Heart left ventricle (tissue), 16 donors: ENCODE data around the gene C19orf12. TPM values are rescaled to one million over a fixed set of nuclear protein-coding genes. Genes with fewer than 3 reads are reported as not detected.

Experiments
- ATAC-seq, 4 donors: fragments of 200-7000 bp; cut with Tn5 transposase; one replicate each; pipeline ENCODE4 v1.9.1; 2020 to 2022; ENCODE audit warnings: moderate library complexity in 4 of 4, mild to moderate bottlenecking in 3 of 4, moderate number of reproducible peaks in 1 of 4
- DNase-seq, 5 donors: peaks; one replicate each; pipeline ENCODE4 v3.0.0-alpha.2; 2020
- H3K27ac ChIP-seq, 12 donors: fragments of 200-600 bp; sonication (generic) in 4 of 12; one replicate each; pipeline versions ENCODE4 v1.5.0 to v1.8.0; 2016 to 2022; ENCODE audit warnings: mild to moderate bottlenecking in 2 of 12
- H3K27me3 ChIP-seq, 9 donors: fragments of 200-600 bp; sonication (generic) in 2 of 9; one replicate each; pipeline versions ENCODE4 v1.5.1 to v1.8.0; 2016 to 2022; ENCODE audit warnings: mild to moderate bottlenecking in 3 of 9
- H3K36me3 ChIP-seq, 9 donors: fragments of 200-600 bp; sonication (generic) in 2 of 9; one replicate each; pipeline versions ENCODE4 v1.5.0 to v1.8.0; 2018 to 2022; ENCODE audit warnings: mild to moderate bottlenecking in 2 of 9
- H3K4me1 ChIP-seq, 12 donors: fragments of 200-600 bp; sonication (generic) in 4 of 12; one replicate each; pipeline versions ENCODE4 v1.5.0 to v1.8.0; 2016 to 2022; ENCODE audit warnings: mild to moderate bottlenecking in 3 of 12
- H3K4me3 ChIP-seq, 12 donors: fragments of 200-600 bp; sonication (generic) in 4 of 12; one replicate each; pipeline versions ENCODE4 v1.5.0 to v1.8.0; 2017 to 2022; ENCODE audit warnings: mild to moderate bottlenecking in 9 of 12, moderate library complexity in 4 of 12
- H3K9me3 ChIP-seq, 12 donors: fragments of 200-600 bp; sonication (generic) in 4 of 12; one replicate each; pipeline versions ENCODE4 v1.5.0 to v1.8.0; 2016 to 2022; ENCODE audit warnings: mild to moderate bottlenecking in 1 of 12
- CTCF ChIP-seq, 12 donors: fragments of 200-600 bp; sonication (generic) in 4 of 12; IDR thresholded peaks; one replicate each; pipeline versions ENCODE4 v1.5.0 to v1.8.0; 2018 to 2022; ENCODE audit warnings: antibody characterized with exemption in 12 of 12, mild to moderate bottlenecking in 5 of 12
- POLR2A ChIP-seq, 2 donors: fragments of 450-650 bp; IDR thresholded peaks; one replicate each; pipeline ENCODE4 v1.6.1; 2017; ENCODE audit warnings: antibody characterized with exemption in 2 of 2, mild to moderate bottlenecking in 2 of 2, moderate library complexity in 2 of 2
- WGBS, 4 donors: extraction: QIAGEN DNeasy Blood & Tissue Kit in 2 of 4; methylation state at CpG; one replicate each; pipeline versions ENCODE4 v1.1.5 to v1.1.7; 2013 to 2018; 5-methylcytosine and 5-hydroxymethylcytosine counted together
- intact Hi-C, 10 donors: fragments of 100-400 bp; cut with DNase I; formaldehyde crosslinking; loops; one replicate each; pipeline versions ENCODE4 v1.11.1 to v1.14.2; 2022
- polyA plus RNA-seq, 2 donors: library from polyadenylated mRNA; stranded (reverse); fragments of 200-250 nt; gene quantifications; one replicate each; pipeline ENCODE4 v1.2.3, GENCODE V29; 2013
- total RNA-seq, 9 donors: library from RNA; depleted of rRNA in 2 of 9; stranded (reverse); fragments of >200 nt in 2 of 9; fragmentation: NEBNext Ultra II Directional in 3 of 9; extraction: Animal tissue kit (Norgen Biotek cat#: 25700) in 3 of 9; gene quantifications; one replicate each; pipeline versions ENCODE4 v1.1.0 to v1.2.4, GENCODE V29; 2016 to 2023
- donor health status: ischemic (EF 13 %, LVEDD 7.1; RV severe dilation, severe dysfunction).
- donor health status: healthy with polysubstance abuse.
- donor health status: DM: no; HTN: yes; CAD: no.
- donor health status: DM: no; HTN: no; CAD: no.
- donor health status: ischemic (EF 25% LVEDD 6.9; RV normal size, moderate dysfunction).
- donor health status: ischemic (EF 25% LVEDD 5.7; RV mildly dilated, moderate dysfunction).
- donor health status: healthy.
- donor health status: DM: yes; HTN: yes; CAD: no.
- donor health status: ischemic (EF 35%, LVEDD 5.7; RV mildly dilated, moderate dysfunction).
- donor health status: nonischemic (EF 11% LVEDD 7.7; RV severe dilation, severe dysfunction).
- donor health status: DM: yes; HTN: yes; CAD: no.
- donor health status: PGD.
- donor health status: ischemic (EF 29% LVEDD 5.4; RV normal size, mild dysfunction).
- donor health status: nonischemic (EF 23%, LVEDD 6.1; RV moderate dilation, normal function).

Gene C19orf12
- total and polyA plus RNA-seq, 11 donors: 34.0 to 80.3 (median 47.1) TPM

DNA sequence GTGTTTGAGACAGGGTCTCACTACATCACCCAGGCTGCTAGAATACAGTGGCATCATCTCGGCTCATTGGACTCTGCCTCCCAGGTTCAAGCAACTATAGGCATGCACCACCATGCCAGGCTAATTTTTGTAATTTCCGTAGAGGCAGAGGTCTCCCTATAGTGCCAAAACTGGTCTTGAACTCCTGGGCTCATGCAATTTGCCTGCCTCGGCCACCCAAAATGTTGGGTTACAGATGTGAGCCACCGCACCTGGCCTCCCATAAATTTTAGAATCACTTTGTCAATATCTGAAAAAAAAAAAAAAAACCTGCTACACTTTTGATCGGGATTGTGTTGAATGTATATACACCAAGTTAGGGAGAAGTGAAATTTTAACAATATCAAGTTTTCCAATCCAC, 61.7 kb downstream of the C19orf12 start:
- intact Hi-C loops: no loop called here
- 87 to 93% (median 89%) methylated on average over 5 of the region's 5 CpGs for WGBS, 4 donors
- Histone ChIP-seq H3K36me3 (no peaks in the 10 kb centered on the region), H3K9me3 (peaks cover 0 to 8% (median 0%) of the 10 kb centered on the region in 12 donors), H3K4me1 (no peaks in the 10 kb centered on the region), H3K4me3 (no peak overlapping the region), H3K27ac (no peak overlapping the region), H3K27me3 (no peaks in the 10 kb centered on the region)
- DNase-seq (no peak), ATAC-seq (no peak)
- TF ChIP-seq CTCF (IDR thresholded peaks at IDR 0.05) (no peak), POLR2A (IDR thresholded peaks at IDR 0.05) (no peak)

DNA sequence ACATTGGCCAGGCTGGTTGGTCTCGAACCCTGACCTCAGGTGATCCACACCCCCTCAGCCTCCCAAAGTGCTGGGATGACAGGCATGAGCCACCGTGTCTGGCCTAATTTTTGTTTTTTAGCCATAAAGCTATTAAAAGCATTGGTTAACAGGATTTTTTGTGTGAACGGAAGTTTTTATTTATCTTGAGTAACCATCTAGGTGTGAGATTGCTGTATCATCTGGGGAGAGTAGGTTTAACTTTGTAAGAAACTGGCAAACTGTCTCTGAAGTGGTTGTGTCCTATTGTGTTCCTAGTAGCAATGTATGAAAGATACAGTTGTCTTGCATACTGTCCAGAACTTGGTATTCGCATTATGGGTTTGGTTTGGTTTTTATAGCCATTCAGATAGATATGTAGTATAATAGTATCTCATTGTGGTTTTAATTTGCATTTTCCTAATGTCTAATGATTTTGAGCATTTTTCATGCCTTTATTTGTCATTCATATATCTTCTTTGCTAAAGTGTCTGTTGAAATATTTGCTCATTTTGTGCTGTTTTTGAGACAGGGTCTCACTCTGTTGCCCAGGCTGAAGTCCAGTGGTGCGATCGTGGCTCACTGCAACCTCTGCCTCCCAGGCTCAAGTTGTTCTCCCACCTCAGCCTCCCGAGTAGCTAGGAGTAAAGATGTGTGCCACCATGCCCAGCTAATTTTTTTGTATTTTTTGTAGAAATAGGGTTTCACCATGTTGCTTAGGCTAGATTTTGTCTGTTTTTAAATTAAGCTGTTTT, 63.3 kb downstream of the C19orf12 start:
- H3K9me3 ChIP-seq: peaks cover 0 to 8% (median 0%) of the 10 kb centered on the region in 12 donors
- TF ChIP-seq CTCF (IDR thresholded peaks at IDR 0.05) (no peak), POLR2A (IDR thresholded peaks at IDR 0.05) (no peak)
- 85 to 89% (median 88%) methylated on average over 7 of the region's 7 CpGs for WGBS, 4 donors
- H3K27me3 ChIP-seq: no peaks in the 10 kb centered on the region
- no peak overlapping the region for H3K4me3 ChIP-seq
- H3K27ac ChIP-seq: no peak overlapping the region
- ATAC-seq: no peak
- DNase-seq: no peak
- H3K36me3 ChIP-seq: no peaks in the 10 kb centered on the region
- H3K4me1 ChIP-seq: no peaks in the 10 kb centered on the region
- intact Hi-C loops: no loop called here

- ATAC-seq: no peak
- intact Hi-C loops: no loop called here
- no peak for DNase-seq
Measured at GRCh38 chr19:29650772-29651387, 64.2 kb downstream of the C19orf12 start.

More at GRCh38 chr19:29650772-29651387, 64.2 kb downstream of the C19orf12 start:
- Histone ChIP-seq H3K27me3 (no peaks in the 10 kb centered on the region), H3K27ac (no peak overlapping the region), H3K9me3 (peaks cover 0 to 8% (median 0%) of the 10 kb centered on the region in 12 donors), H3K36me3 (no peaks in the 10 kb centered on the region), H3K4me1 (peaks cover 0 to 7% (median 6%) of the 10 kb centered on the region in 12 donors), H3K4me3 (no peak overlapping the region)
- WGBS, 4 donors: 55 to 74% (median 72%) methylated on average over 7 of the region's 7 CpGs
- no peak for TF ChIP-seq POLR2A (IDR thresholded peaks at IDR 0.05)
- no peak for TF ChIP-seq CTCF (IDR thresholded peaks at IDR 0.05)

Other genes starting within 250 kb of the C19orf12 start
- gene VSTM2B, start 189.3 kb downstream of the C19orf12 start, total RNA-seq: not detected
- not detected for gene VSTM2B, start 189.3 kb downstream of the C19orf12 start, polyA plus RNA-seq
- 10 to 100 TPM; 41.2 to 69.3 (median 51.1) TPM for gene POP4, start 109.0 kb downstream of the C19orf12 start, total RNA-seq
- gene POP4, start 109.0 kb downstream of the C19orf12 start, polyA plus RNA-seq: 100 to 1,000 TPM in 1 of 2 donors, 10 to 100 TPM in 1; 55.1 to 157 TPM
- gene PLEKHF1, start 49.8 kb downstream of the C19orf12 start, total RNA-seq: 10 to 100 TPM in 8 of 9 donors, 1 to 10 TPM in 1; 7.8 to 46.1 (median 17.5) TPM
- 10 to 100 TPM; 38.6 to 42.0 TPM for gene PLEKHF1, start 49.8 kb downstream of the C19orf12 start, polyA plus RNA-seq
- 1 to 10 TPM; 1.3 to 5.4 (median 2.5) TPM for gene CCNE1, start 96.7 kb upstream of the C19orf12 start, total RNA-seq
- gene CCNE1, start 96.7 kb upstream of the C19orf12 start, polyA plus RNA-seq: 1 to 10 TPM; 1.5 to 4.5 TPM
- gene URI1, start 227.0 kb upstream of the C19orf12 start, total RNA-seq: 10 to 100 TPM; 24.4 to 53.7 (median 44.2) TPM
- gene URI1, start 227.0 kb upstream of the C19orf12 start, polyA plus RNA-seq: 10 to 100 TPM; 10.9 to 41.5 TPM